DOHH2 (cell line): Measurements from ENCODE around the gene ZNF367.
A peak's percentile ranks its signal among the peaks of the same experiment; 100 is the strongest.

Source experiments
- H3F3A ChIP-seq: fragments of 200-600 bp; sonication (generic), shearing (Covaris generic); 2 replicates; pipeline ENCODE4 v1.6.0; 2016; ENCODE audit warnings: antibody characterized with exemption, mild to moderate bottlenecking; ENCODE audit not compliant: control insufficient read depth, insufficient read depth
- H3K27ac ChIP-seq: fragments of 200-600 bp; sonication (generic); 2 replicates; pipeline ENCODE4 v1.5.1; 2014; ENCODE audit warnings: low read depth, mild to moderate bottlenecking, low read length, moderate library complexity
- H3K27me3 ChIP-seq: fragments of 200-600 bp; sonication (generic); 2 replicates; pipeline ENCODE4 v1.6.1; 2014; ENCODE audit warnings: mild to moderate bottlenecking, low read length, mixed read lengths; ENCODE audit not compliant: control insufficient read depth
- H3K36me3 ChIP-seq: fragments of 200-600 bp; sonication (generic); 2 replicates; pipeline ENCODE4 v1.6.1; 2014; ENCODE audit warnings: mild to moderate bottlenecking, low read length, moderate library complexity, mixed read lengths; ENCODE audit not compliant: control insufficient read depth
- H3K4me1 ChIP-seq: fragments of 200-600 bp; sonication (generic); 2 replicates; pipeline ENCODE4 v1.6.1; 2014; ENCODE audit warnings: mild to moderate bottlenecking, low read length, mixed read lengths; ENCODE audit not compliant: control insufficient read depth
- H3K4me2 ChIP-seq: fragments of 200-600 bp; sonication (generic); 2 replicates; pipeline ENCODE4 v1.6.0; 2014; ENCODE audit warnings: mild to moderate bottlenecking, low read length, moderate library complexity
- H3K4me3 ChIP-seq: fragments of 200-600 bp; sonication (generic); 2 replicates; pipeline ENCODE4 v1.5.1; 2014; ENCODE audit warnings: mild to moderate bottlenecking, low read length, mixed read lengths
- H3K79me2 ChIP-seq: fragments of 200-600 bp; sonication (generic); 2 replicates; pipeline ENCODE4 v1.6.1; 2014; ENCODE audit warnings: mild to moderate bottlenecking, low read length, mixed read lengths; ENCODE audit not compliant: control insufficient read depth
- H3K9me2 ChIP-seq: fragments of 200-600 bp; sonication (generic); replicated peaks from 2 replicates; pipeline ENCODE4 v1.6.1; 2014; ENCODE audit warnings: mild to moderate bottlenecking, low read length, mixed read lengths; ENCODE audit not compliant: control insufficient read depth
- H3K9me3 ChIP-seq: fragments of 200-600 bp; sonication (generic); 2 replicates; pipeline ENCODE4 v1.6.1; 2014; ENCODE audit warnings: antibody characterized with exemption, low read length, mixed read lengths; ENCODE audit not compliant: control insufficient read depth, insufficient read depth
- H4K20me1 ChIP-seq: fragments of 200-600 bp; sonication (generic); 2 replicates; pipeline ENCODE4 v1.6.0; 2014; ENCODE audit warnings: low read depth, mild to moderate bottlenecking, antibody characterized with exemption, low read length, moderate library complexity; ENCODE audit not compliant: control insufficient read depth, insufficient read depth
- CTCF ChIP-seq: fragments of 200-600 bp; sonication (generic); IDR thresholded peaks from one replicate; pipeline ENCODE4 v1.5.1; 2014; ENCODE audit warnings: antibody characterized with exemption, mild to moderate bottlenecking, low read depth, low read length; ENCODE audit not compliant: poor library complexity, severe bottlenecking
- EZH2phosphoT487 ChIP-seq: fragments of 200-600 bp; sonication (generic); IDR thresholded peaks from 2 replicates; pipeline ENCODE4 v1.6.1; 2017; ENCODE audit warnings: borderline replicate concordance, mild to moderate bottlenecking, antibody characterized with exemption, low read length, moderate library complexity, mixed read lengths

Gene ZNF367

GRCh38 chr9:96449523-96449844, 31.3 kb upstream of the ZNF367 start:
- TF ChIP-seq EZH2phosphoT487 (no peak), CTCF (no peak)
- Histone ChIP-seq H3K79me2 (no peaks in the 10 kb centered on the region), H3F3A (peaks cover 4% of the 10 kb centered on the region), H4K20me1 (no peaks in the 10 kb centered on the region), H3K27ac (no peak overlapping the region), H3K9me2 (no peaks in the 10 kb centered on the region), H3K36me3 (no peaks in the 10 kb centered on the region), H3K9me3 (no peaks in the 10 kb centered on the region), H3K4me1 (peaks cover 16% of the 10 kb centered on the region), H3K4me3 (peak overlapping the region; percentile 78), H3K27me3 (peaks cover 35% of the 10 kb centered on the region), H3K4me2 (peak overlapping the region; percentile 97)

GRCh38 chr9:96448546-96449170, 30.5 kb upstream of the ZNF367 start:
- Histone ChIP-seq H3K4me3 (no peak overlapping the region), H3K27me3 (peaks cover 35% of the 10 kb centered on the region), H3K4me1 (peaks cover 16% of the 10 kb centered on the region), H3K4me2 (no peak overlapping the region), H3K36me3 (no peaks in the 10 kb centered on the region), H3K79me2 (no peaks in the 10 kb centered on the region), H3K9me3 (no peaks in the 10 kb centered on the region), H3K9me2 (no peaks in the 10 kb centered on the region), H3K27ac (no peak overlapping the region), H3F3A (peaks cover 4% of the 10 kb centered on the region), H4K20me1 (no peaks in the 10 kb centered on the region)
- TF ChIP-seq EZH2phosphoT487 (no peak), CTCF (no peak)

GRCh38 chr9:96447406-96447805, 29.2 kb upstream of the ZNF367 start:
- H4K20me1 ChIP-seq, result no peaks in the 10 kb centered on the region
- H3K4me2 ChIP-seq, result no peak overlapping the region
- H3K9me3 ChIP-seq, result no peaks in the 10 kb centered on the region
- no peaks in the 10 kb centered on the region for H3K9me2 ChIP-seq
- H3K36me3 ChIP-seq, result no peaks in the 10 kb centered on the region
- peaks cover 35% of the 10 kb centered on the region for H3K27me3 ChIP-seq
- peaks cover 16% of the 10 kb centered on the region for H3K4me1 ChIP-seq
- H3K79me2 ChIP-seq, result no peaks in the 10 kb centered on the region
- H3K4me3 ChIP-seq, result no peak overlapping the region
- H3K27ac ChIP-seq, result no peak overlapping the region
- TF ChIP-seq CTCF (no peak), EZH2phosphoT487 (no peak)
- H3F3A ChIP-seq, result peaks cover 2% of the 10 kb centered on the region
